SIG-M5 (cell line): ENCODE data around the gene IPMK.
A peak's percentile ranks its signal among the peaks of the same experiment; 100 is the strongest.

ENCODE experiments used
- DNase-seq: peaks from one replicate; lab custom pipeline; 2025; lab: John Stamatoyannopoulos, UW

Gene IPMK

DNA sequence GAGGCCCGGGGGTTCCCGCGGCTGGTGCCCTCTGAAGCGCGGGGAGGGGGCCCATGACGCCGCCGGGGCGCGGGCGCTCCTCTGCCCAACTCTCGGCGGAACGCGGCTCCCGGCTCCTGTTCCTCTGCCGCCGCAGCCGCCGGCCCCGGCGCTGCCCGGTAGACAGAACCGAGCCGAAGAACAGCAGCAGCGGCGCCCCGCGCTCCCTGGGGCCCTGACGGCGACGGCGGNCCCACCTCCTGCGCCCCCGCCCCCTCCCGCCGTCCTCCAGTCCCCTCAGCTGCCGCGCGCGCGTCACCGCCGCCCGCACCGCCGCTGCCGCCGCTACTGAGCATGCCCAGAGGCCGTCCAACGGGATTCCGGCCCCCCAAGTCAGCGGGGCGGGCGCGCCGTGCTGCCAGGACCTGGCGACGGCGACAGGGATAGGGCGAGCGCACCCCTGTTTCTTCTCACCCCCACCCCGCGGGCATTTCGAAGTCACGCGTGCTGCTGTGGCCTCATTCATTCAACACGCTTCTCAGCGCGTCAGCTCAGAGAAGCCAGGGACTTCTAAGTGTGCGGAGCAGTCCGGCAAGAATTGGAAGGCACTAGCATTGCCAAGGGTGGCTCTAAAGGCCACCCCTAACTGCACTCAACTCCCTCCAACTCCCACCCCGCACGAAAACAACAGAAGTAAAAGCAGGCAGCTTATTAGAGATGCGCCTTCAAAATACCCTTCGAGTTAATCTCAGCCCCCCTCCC is at the start of gene IPMK:
IPMK (minus strand) TSS at position 182 of the 741 bp plus-strand sequence. CDS start 283 bp downstream, outside the sequence.
- DNase-seq: peak; percentile 21

DNA sequence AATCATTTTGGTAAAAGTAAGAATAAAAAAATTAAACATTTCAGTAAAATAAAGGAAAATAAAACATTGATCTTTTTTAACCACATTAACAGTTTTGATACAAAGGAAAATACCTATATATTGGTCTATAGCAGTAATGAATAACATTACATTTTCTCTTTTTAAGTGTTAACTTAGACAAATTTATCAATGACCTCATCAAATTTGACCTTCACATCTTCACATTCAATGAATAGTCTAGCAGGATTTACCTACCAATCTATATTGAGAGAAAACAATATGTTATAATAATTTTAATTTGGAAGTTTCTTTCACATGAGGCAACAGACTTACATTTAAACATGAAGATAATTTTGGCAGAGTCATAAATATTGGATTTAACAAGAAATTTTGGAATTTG is 49.2 kb upstream of the IPMK start:
- DNase-seq: no peak

DNA sequence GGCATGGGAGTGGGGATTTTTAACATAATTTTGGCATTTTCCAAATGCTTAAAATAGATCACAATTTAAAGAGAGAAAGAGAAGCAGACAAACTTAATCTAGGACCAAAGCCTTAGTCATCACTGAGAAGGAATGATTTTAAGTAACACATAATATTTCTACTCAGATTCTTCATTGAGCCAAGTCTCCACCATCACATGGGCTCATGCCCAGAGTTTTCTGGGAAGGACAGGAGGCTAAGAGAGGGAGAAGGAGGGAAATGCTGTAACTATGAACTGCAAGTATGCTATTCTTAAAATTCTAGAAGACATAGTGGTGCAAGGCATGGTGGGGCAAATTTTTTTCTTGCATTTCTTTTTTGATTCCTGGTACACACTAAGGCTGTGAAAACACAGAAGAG is 43.3 kb upstream of the IPMK start:
- DNase-seq: no peak

DNA sequence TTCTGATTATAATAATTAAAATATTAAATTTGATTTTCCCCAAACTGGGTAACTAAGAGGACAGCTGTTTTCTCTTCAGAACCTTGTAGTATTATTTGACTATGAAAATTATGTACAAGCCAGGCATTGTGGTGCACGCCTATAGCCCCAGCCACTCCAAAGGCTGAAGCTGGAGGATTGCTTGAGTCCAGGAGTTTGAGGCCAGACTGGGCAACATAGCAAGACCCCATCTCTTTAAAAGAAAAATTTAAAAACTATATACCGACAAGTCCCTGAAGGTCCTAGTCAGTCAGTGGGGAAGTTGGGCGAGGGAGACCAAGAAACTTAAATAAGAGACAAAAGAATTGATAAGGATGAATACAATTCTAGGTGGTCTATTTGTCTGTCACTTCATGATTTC is 40.0 kb upstream of the IPMK start:
- DNase-seq: no peak

DNA sequence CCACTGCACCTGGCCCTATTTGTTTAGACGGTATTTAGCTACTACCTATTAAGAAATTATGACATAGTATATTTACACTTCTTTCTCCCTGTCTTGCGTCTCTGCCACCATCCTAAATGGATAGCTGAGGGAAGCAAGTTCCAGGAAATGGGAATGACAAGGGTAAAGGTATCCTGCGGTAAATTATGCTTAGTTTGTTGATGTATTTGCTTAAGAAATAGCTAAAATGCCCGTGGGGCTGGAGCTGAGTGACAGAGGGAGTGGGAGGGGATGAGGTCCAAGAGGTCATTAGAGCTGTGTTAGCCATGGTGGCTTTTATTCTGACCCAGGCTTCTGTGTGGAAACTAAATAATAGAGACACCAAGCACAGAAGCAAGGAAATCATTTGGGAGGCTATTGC is 38.1 kb upstream of the IPMK start:
- DNase-seq: no peak

DNA sequence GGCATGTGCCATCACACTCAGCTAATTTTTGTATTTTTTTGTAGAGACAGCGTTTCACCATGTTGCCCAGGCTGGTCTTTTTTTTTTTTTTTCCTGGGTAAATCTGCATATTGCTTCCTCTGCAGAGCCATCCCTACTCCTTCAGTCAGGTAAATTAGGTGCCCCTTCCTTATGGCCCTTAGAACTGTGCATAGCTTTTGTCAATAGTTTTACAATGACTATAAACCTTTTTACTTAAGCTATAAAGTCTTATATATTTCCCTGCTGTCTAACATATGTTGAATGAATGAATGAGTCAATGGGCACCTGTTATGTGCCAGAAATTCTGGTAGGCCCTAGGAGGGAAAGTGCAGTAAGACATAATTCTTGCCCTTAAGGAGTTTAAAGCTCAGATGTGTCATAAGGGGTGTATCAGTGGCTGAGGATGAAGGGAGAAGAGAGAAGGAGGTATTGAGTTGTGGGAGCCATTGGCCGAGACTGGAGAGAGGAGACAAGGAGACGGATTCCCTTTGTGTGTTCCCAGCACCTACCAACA is 36.5 kb upstream of the IPMK start:
- DNase-seq: no peak

DNA sequence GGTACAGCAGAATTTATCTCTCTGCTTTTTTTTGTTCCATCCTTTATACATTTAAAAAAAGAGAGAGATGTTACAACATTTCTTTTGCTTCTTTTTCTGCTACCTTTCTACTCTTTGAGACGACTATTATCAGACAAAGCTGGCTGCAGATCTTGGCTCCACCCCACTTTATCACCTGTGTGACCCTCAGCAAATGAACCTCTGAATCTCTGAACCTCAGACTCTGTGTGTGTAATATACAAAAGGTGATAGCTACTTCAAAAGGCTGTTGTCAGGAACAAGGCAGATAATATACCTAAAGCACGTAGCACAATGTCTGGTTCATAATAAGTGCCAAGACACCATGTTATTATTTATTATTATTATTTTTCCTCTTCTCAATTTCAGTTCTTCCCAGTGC is 34.6 kb upstream of the IPMK start:
- no peak for DNase-seq

DNA sequence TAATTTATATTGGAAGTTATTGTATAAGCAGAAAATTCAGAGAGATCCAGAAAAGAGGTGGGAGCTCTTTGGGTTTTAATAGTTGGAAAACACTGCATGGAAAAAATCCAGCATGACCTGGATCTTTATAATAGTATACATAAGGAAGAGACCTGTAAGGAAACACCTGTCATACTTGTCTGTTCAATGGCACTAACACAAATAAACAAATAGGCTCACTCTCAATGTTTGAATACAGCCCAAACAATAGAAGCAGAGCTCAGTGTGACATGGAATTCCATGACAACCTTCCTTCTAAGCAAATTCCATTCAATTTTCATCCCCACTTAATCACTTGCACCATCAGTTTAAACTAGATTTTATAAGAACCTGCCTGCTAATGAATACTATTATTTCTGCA is 33.0 kb upstream of the IPMK start:
- DNase-seq: no peak

DNA sequence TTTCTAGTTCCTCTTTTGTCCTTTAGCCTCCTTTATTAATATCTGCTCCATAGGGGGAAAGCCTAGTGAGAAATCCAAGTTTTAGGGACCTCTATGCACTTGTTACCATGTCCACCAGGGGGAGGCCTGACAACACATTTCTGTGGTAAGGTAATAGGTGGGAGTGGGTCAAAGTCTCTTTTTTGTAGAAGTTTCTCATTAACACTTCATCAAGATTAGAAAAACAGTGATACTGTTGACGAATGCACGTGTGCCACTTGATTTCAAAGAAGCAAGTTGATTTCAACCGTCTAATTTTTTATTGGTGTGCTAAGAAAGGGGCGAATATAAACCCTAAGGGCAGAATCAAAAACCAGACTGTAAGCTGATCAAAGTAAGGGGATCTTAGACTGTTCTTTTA is 31.9 kb upstream of the IPMK start:
- no peak for DNase-seq

DNA sequence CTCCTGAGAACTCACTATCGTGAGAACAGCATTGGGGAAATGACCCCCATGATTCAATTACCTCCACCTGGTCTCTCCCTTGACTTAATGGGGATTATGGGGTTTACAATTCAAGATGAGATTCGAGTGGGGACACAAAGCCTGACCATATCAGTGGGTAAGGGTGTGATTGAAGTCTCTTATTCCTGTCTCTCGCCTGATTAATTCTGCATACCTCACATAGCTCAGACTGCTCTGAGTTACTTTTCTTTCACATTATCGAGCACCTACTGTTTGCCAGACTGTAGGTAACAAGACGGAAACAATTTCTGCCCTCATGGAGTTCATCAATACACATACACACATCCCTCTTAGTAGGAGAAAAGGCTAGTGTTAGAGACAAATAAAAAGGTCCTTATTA is 26.3 kb upstream of the IPMK start:
- DNase-seq: no peak

DNA sequence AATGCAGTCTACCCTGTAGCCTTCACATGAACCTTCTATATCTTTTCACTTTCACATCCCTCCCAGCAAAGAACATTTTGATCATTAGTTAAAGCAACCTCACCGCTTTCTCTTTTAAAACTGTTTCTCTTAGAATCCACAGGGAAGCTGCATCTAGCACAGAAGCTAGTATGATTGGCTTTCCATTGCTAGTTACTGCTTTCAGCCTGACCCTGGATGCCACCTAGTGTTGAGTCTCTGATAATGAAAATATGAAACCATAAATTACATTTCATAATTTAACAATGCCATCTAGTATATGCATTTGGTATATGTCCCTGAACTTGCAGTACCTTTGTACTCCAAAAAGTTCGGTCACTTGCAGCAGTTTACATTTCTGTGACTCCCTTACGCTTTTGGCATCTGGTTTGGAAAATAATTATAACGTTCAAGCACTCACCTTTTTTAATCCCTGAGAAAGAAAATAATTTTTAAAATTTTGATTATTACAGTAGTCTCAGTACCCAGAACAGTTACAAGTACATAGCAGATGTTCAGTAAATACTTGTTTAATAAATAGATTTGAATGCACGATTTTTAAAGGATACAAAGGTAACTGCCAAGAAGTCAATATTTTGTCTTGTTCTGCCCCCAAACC is 24.0 kb upstream of the IPMK start:
- no peak for DNase-seq

DNA sequence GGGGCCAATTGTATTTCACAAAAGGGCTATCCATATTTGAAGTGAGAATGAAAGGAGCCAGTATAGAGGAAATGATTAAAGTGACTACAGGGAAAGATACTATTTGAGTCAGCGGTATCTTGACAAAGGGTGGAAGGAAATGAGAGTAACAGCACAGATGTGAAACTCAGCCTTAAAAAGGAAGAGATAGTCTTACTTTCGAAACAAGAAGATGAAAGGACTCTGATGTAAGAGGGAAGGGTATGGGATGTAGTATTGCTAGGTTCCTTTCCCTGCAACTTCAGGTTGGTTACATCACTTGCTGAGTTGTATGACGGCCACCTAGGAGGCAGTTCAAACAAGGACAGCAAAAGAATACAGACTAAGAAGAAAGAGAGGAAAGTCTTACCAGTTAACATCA is 14.9 kb upstream of the IPMK start:
- DNase-seq: peak; percentile 64

DNA sequence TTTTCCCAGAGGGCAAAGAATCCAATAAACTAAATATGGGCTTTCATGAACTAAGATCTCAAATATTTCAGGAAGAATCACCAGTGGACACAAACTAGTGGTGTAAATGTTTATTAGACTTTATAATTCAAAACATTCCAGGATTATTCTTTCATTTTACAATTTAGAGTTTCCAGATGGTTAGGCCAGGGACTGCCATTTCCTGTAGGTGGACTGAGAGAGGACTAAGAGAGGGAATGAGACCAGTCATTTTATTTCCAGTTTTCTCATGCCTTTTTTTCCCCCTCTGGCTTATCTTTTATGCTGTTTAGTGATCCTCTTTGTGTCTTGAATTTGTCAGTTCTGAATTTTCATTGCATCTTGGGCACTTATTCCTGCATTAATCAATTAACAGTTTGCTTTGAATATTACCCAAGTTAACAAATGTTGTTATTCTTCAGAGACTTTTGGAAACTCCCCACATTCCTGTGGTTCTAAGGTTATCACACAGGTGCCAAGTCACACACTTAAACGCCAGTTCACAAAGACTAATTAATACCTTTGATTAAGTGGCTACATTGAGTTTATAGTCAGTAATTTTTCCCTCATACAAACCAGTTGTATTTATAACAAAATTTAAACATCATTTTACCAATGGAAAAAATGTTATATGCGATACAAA is 13.5 kb upstream of the IPMK start:
- no peak for DNase-seq

DNA sequence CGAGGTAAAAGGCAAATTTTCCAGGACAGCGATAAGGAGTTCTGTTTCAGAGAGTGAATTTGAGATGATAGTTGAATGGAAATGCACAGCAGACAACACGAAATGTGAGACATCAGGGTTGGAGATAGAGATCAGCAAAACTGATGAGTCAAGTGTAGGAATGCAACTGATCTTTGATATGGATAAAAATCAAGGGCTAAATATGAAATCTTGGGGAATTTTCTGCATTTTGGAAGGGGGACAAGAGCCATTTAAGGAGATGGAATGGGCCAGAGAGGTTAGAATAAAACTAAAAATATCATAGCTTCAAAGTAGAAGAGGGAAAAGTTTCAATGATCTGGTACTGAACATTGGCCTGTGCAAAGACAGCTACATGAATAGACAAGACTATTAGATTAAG is 12.8 kb upstream of the IPMK start:
- no peak for DNase-seq

DNA sequence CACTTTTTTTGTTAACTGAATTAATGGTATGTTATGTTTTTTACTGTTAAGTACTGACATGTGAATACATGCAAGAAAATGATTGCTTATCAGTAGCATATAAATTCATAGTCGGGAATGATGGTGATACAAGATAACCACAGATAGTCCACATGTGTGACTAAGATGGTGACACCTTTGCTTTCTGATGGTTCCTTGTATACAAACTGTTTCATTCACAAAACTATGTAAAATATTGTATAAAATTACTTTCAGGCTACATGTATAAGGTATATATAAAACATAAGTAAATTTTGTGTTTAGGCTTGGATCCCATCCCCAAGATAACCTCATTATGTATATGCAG is 11.2 kb upstream of the IPMK start:
- no peak for DNase-seq

DNA sequence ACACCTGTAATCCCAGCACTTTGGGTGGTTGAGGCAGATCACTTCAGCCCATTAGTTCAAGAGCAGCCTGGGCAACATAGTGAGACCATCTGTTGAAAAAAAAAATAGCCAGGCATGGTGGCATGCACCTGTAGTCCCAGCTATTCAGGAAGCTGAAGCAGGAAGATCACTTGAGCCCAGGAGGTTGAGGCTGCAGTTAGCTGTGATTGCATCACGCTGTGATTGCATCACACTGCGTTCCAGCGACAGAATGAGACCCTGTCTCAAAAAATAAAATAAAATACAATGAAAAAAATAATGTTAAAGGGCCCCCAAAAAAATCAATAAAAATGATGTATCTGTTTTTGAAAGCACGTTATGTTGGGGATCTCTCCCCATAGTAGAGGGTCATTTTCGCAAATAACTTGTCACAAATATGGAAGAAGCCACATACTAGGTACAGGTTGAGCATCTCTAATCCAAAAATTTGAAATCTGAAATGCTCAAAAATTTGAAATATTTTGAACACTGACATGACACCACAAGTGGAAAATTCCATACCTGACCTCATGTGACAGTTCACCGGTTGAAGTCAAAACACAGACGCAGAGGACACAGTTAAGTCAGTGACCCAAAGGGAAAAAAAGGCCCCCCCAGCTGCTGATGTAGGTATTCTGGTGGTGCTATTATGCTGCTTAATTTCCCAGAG is 10.7 kb upstream of the IPMK start:
- DNase-seq: no peak

DNA sequence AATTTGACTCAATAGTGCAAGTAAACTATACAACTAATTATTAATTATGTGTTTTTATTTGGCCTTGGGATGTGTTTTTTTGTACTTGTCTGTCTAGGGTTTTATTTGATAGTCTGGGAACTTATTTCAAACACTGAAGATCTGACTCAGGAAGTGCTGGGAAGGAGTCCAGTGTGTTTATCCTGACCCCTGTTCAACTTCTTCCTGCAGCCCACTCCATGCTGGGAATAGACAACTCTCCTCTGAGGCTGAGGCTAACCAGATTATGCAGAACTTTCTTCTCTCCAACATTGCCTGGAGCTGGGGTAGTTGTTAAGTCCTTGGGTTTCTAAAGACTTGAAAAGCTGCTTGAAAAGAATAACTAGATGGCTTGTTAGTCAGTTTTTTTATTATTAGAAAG is 8.2 kb upstream of the IPMK start:
- no peak for DNase-seq

DNA sequence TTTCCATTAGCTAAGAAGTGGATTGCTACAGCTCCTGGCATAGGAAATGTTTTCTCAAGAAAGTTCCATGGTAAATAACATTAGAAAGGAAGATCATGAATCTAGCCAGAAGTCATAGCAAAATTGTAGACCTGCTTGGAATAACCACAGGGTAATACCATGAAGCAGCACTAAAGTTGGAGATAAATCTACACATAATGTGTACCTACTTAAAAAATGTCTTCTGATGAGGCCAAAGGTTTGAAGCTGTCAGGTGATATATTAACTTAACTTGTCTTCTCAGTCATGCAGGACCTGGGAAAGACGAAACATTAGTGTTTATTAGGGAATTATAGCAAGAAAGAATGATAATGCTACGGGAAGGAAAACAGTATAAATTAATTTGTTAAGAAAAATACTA is 7.6 kb upstream of the IPMK start:
- no peak for DNase-seq

DNA sequence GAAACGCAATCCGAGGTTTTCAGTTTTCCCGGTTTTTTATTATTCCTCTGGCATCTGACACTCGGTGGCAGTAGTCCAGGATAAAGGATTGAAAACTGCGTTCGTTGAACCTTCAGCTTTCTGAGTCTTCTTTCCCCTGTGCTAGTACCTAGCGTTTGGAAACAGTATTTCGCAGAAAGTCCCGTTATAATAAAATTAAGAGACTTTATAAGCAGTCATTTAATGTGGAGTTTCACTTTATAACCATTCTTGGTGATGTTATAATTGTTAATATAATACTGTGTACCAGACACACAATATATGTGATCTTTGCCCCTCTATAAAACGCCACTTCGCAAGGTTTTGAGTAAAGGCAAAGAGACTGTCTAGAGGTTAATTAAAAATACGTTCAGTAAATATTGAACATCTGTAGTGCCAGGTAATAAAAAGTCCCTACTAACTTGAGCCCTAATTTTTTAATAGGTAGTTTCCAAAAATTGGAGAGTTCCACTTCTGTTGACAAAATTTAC is 2.1 kb upstream of the IPMK start:
- DNase-seq: no peak

DNA sequence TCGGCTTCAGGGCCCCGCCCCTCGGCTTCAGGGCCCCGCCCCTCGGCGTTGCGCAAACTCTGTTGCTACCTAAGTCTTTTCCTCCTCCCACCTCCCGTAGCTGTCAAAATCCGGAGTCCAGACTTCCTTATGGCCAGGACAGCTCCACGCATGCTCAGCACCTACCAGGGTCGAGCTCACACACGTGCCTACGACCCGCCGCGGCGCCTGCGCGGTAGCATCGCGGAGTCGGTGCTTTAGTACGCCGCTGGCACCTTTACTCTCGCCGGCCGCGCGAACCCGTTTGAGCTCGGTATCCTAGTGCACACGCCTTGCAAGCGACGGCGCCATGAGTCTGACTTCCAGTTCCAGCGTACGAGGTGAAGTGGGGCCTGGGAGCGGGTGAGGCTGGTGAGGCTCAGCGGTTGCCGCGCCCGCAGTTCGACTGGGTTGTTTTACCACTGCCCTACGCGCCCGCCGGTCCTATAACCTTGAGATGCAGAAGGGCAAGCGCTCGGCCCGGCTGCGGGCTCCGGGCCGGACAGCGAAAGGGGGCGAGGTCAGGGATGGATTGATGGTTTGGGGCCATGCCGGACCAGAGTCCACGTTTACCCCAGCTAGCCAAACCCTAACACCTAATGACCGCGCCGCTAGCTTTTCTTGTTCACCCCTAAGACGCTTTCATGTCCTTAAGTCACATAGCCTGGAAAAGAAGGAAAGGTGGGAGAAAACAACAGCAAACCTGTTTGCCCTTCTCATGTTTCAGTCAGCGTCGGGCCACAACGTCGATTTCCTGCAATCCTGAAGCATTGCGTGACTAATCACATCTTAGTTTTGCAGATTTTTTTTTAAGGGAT is 1.5 kb upstream of the IPMK start, which contains the start of gene CISD1:
CISD1 (plus strand) TSS at position 217 of the 836 bp plus-strand sequence; CDS start at position 329, 112 bp downstream.
- peak; percentile 79 for DNase-seq

DNA sequence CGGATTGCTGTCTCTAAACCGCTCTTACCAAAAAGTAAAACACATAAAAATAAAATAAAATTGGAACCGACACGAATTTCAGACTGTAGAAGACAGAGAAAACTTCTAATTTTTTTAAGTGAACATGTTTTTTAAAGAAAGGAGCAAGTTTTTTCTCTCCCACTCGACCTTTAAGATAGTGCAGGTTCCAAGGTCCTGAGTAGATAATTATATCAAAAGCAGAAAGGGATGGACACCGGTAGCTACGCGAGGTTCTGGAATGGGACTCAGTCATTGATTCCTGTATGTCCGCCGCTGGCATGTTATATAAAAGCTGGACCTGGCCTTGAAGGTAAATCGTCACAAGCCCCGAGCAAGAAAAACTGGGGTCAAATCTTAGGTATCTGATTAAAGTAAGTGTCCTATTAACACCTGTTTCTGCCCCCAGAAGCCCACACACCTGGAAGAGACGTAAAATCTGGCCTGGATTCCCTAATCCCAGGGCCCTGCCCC is 806 bp upstream of the IPMK start:
- DNase-seq: no peak
